Jurkat, Clone E6-1 (cell line): ENCODE data around the gene F8A2. TPM values are rescaled to one million over a fixed set of nuclear protein-coding genes. Genes with fewer than 3 reads are reported as not detected.
"Not testable (repeated sequence)": the region's sequence is repeated elsewhere in the genome, so short reads cannot be mapped to it uniquely, and the experiment has no call there.

Source experiments
- DNase-seq: peaks from one replicate; pipeline ENCODE4 v3.0.0-alpha.2; 2011; ENCODE audit warnings: low read depth, low spot score
- H3K4me3 ChIP-seq: 2 replicates; pipeline ENCODE4 v1.5.1; 2011; ENCODE audit warnings: mild to moderate bottlenecking, low read length, control low read depth, moderate library complexity
- polyA plus RNA-seq: library from polyadenylated mRNA; unstranded; fragments of >200 nt; gene quantifications from one replicate; pipeline ENCODE4 v1.2.1, GENCODE V29; 2012; ENCODE audit warnings: missing spikeins; ENCODE audit not compliant: insufficient read length, insufficient read depth

Gene F8A2
- not detected for polyA plus RNA-seq

- DNase-seq, H3K4me3 ChIP-seq: not testable (repeated sequence)
Observed at GRCh38 chrX:155381843-155382528, at the start of gene F8A2. TSS of gene F8A2 (plus strand) at chrX:155382095. CDS start at chrX:155382115, 20 bp downstream.

- no peak overlapping the region for H3K4me3 ChIP-seq
- DNase-seq: no peak
Observed at GRCh38 chrX:155333544-155334100, 48.3 kb upstream of the F8A2 start.

- no peak for DNase-seq
- H3K4me3 ChIP-seq: no peak within 1 kb of the TSS
Observed at GRCh38 chrX:155334486-155335336, 47.2 kb upstream of the F8A2 start, which contains the start of gene CLIC2. TSS of gene CLIC2 (minus strand) at chrX:155334614. CDS start at chrX:155334427, 187 bp downstream.

- not testable (repeated sequence) for H3K4me3 ChIP-seq, DNase-seq
Observed at GRCh38 chrX:155335337-155335712, 46.6 kb upstream of the F8A2 start.

- not testable (repeated sequence) for H3K4me3 ChIP-seq, DNase-seq
Observed at GRCh38 chrX:155345689-155346088, 36.2 kb upstream of the F8A2 start.

- not testable (repeated sequence) for H3K4me3 ChIP-seq, DNase-seq
Observed at GRCh38 chrX:155349448-155349847, 32.4 kb upstream of the F8A2 start.

GRCh38 chrX:155363712-155364111 lies 18.2 kb upstream of the F8A2 start:
- not testable (repeated sequence) for H3K4me3 ChIP-seq, DNase-seq

GRCh38 chrX:155373777-155374458 lies 8.0 kb upstream of the F8A2 start:
- not testable (repeated sequence) for H3K4me3 ChIP-seq, DNase-seq

- H3K4me3 ChIP-seq, DNase-seq: not testable (repeated sequence)
Observed at GRCh38 chrX:155379802-155380201, 2.1 kb upstream of the F8A2 start.

GRCh38 chrX:155382529-155382967 lies 653 bp downstream of the F8A2 start:
- not testable (repeated sequence) for H3K4me3 ChIP-seq, DNase-seq

- H3K4me3 ChIP-seq: no peak overlapping the region
- DNase-seq: no peak
Observed at GRCh38 chrX:155389634-155390033, 7.7 kb downstream of the F8A2 start.

GRCh38 chrX:155394747-155395276 lies 12.9 kb downstream of the F8A2 start:
- DNase-seq: peak; percentile 81
- not testable (repeated sequence) for H3K4me3 ChIP-seq

- no peak overlapping the region for H3K4me3 ChIP-seq
- no peak for DNase-seq
Observed at GRCh38 chrX:155406429-155406828, 24.5 kb downstream of the F8A2 start.

- no peak overlapping the region for H3K4me3 ChIP-seq
Observed at GRCh38 chrX:155417769-155418168, 35.9 kb downstream of the F8A2 start.

More at GRCh38 chrX:155417769-155418168, 35.9 kb downstream of the F8A2 start:
- DNase-seq: no peak
